Inflammatory macrophage (primary cell): ENCODE results near the gene TJAP1.
"Not testable (repeated sequence)": the region's sequence is repeated elsewhere in the genome, so short reads cannot be mapped to it uniquely, and the experiment has no call there.

Experiments
- DNase-seq, 2 donors: peaks; one replicate each; pipeline ENCODE4 v3.0.0-alpha.2; 2020 to 2022

Gene TJAP1

DNA sequence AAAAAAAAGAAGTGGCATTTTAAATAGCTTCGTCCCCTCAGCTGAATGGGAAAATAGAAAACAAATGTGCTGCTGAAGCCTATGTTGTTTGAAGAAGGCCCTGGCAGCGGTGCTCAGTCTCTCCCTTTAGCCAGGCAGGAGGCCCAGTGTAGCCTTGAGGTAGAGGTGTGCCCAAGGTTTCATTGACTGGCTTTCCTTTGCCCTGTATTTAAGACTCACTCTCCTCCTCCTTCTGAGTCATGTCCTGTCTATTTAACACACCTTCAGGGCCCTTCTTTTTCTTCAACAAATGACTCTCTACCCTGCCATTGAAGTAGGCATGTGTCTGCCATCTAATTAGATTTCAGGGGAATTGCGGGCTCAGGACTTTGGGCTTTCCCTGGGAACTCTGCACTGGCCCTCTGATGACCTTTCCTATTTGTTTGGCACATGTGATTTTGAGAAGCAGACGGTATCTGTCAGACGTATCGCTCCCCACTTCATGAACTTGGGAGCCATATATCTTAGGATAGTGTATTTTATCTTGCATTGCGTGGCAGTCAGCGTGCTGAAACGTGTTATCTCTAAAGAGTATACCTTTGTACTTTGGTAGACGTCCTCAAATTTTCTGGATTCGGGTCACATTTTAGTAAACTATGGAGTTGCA is 4.3 kb downstream of the TJAP1 start:
- no peak for DNase-seq

GRCh38 chr6:43488667-43489276 is 11.4 kb downstream of the TJAP1 start:
- DNase-seq: no peak

- DNase-seq: no peak
Measured at GRCh38 chr6:43489277-43490072, 12.1 kb downstream of the TJAP1 start.

GRCh38 chr6:43490523-43490939 is 13.2 kb downstream of the TJAP1 start:
- no peak for DNase-seq

GRCh38 chr6:43491750-43492661 is 14.6 kb downstream of the TJAP1 start:
- DNase-seq: no peak

- no peak for DNase-seq
Measured at GRCh38 chr6:43492673-43493072, 15.3 kb downstream of the TJAP1 start.

DNA sequence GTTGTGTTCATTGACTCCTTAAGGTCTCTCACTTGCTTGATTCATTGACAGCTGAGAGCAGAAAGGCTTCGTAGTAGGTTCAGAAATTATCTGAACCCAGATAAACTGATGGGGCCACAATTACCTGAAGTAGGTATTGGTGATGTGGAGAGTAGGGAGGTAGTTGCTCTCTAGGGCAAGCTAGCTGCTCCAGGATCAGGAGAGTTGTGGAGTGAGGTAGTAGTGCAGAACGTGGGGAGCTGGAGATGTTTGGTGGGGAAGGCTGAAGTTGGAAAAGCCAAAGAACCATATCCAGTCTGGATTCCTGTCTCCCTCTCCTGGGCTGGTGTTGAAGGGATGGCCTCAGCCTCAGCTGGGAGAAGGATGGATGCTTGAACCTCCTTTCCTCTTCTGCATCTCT is 15.9 kb downstream of the TJAP1 start:
- DNase-seq: no peak

GRCh38 chr6:43493833-43494232 is 16.5 kb downstream of the TJAP1 start:
- no peak for DNase-seq

- no peak for DNase-seq
Measured at GRCh38 chr6:43494321-43494720, 17.0 kb downstream of the TJAP1 start.

DNA sequence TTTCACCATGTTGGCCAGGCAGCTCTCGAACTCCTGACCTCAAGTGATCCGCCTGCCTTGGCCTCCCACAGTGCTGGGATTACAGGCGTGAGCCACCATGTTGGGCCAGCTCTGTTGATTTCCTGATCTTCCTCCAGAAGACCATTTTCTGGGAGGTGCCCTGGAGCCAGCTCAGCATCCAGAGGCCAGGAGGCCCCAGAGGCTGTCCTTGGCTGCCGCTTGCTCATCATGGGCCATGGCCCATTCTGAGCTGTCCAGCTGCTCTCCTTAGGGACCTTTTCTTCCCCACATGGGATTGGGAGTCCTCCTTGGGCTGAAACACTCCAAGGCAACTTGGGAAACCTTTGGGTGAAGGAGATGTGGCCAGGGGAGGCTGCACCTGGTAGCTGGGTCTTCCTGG is 17.4 kb downstream of the TJAP1 start:
- DNase-seq: no peak

GRCh38 chr6:43495409-43495941 is 18.1 kb downstream of the TJAP1 start:
- DNase-seq: peak in 1 of 2 donors; percentile 5

- DNase-seq: no peak
Measured at GRCh38 chr6:43496370-43497128, 19.2 kb downstream of the TJAP1 start.

GRCh38 chr6:43497129-43497396 is 19.7 kb downstream of the TJAP1 start:
- no peak for DNase-seq

DNA sequence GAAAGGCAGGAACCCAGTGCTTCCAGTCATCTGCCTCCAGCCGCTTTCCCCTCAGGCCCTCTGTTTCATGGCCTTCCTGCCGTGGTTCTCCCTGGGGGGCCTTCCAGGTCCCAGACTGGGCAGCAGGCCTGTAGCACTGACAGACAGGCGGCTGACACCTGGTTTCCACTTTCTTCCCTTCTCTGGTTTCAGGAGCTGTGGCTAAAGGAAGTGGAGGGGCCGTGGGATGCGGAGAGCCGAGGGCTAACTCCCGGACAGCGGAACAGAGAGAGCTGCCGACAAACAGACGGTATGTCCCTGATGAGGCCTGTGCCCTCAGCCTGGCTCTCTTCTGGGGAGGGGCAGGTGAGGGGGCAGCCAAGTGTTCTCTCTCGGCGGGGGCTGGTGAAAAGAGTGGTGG is 20.3 kb downstream of the TJAP1 start:
- no peak for DNase-seq

DNA sequence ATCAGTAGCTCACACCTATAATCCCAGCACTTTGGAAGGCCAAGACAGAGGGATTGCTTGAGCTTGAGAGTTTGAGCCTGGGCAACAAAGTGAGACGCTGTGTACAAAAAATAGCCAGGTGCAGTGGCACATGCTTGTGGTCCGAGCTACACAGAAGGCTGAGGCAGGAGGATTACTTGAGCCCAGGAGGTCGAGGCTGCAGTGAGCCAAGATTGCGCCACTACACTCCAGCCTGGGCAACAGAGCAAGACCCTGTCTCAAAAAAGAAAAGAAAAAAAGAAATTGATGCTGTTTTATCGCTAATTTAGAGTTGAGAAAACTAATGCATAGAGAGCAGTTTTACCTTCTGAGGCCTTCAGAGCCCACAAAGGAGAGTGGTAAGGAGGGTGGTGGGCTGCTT is 20.9 kb downstream of the TJAP1 start:
- not testable (repeated sequence) for DNase-seq

GRCh38 chr6:43499028-43499815 is 21.9 kb downstream of the TJAP1 start:
- DNase-seq: no peak

DNA sequence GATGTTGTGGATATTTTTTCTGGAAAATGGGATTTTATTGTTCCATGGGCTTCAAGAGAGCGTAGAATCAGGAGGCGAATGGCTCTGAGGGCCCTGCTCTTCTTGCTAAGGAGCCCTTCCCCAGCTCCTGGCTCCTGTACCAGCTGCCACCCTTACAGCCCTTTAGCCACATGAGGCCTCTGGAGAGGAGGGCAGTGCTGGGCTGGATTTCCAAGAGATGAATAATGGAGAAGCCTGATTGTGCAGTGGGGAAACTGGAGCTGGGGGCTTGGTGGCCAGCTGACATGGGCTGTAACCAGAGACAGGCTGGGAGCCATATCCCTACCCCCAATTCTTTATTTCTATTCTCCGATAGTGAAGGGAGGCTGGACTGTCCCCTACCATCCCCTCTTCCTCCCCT is 23.6 kb downstream of the TJAP1 start:
- DNase-seq: no peak

- DNase-seq: no peak
Measured at GRCh38 chr6:43502666-43503065, 25.3 kb downstream of the TJAP1 start.

GRCh38 chr6:43503443-43503842 is 26.1 kb downstream of the TJAP1 start:
- DNase-seq: no peak

GRCh38 chr6:43504756-43505593 is 27.6 kb downstream of the TJAP1 start:
- no peak for DNase-seq
